Kidney (tissue), 14 donors: ENCODE data around the gene MRFAP1. TPM values are rescaled to one million over a fixed set of nuclear protein-coding genes. Genes with fewer than 3 reads are reported as not detected.
A peak's percentile ranks its signal among the peaks of the same experiment; 100 is the strongest.

Experiments used
- DNase-seq, 5 donors: peaks; one replicate each; pipeline ENCODE4 v3.0.0-alpha.2; 2013 to 2020
- FAIRE-seq: peaks from 2 replicates; lab custom pipeline; 2012; peaks lifted over from hg19 to GRCh38; lab: Jason Lieb, UNC
- H3K27ac ChIP-seq, 2 donors: one replicate each; pipeline ENCODE4 v1.7.0; 2013; ENCODE audit warnings: low read depth in 2 of 2, low read length in 2 of 2, inconsistent platforms in 1 of 2
- H3K27me3 ChIP-seq: one replicate; pipeline ENCODE4 v1.7.1; 2013; ENCODE audit warnings: low read length, inconsistent platforms; ENCODE audit not compliant: control insufficient read depth, insufficient read depth
- H3K36me3 ChIP-seq, 3 donors: one replicate each; pipeline versions ENCODE4 v1.7.0 to v1.7.1; 2013; ENCODE audit warnings: low read length in 3 of 3, control low read depth in 1 of 3, inconsistent platforms in 1 of 3; ENCODE audit not compliant: insufficient read depth in 3 of 3, control insufficient read depth in 2 of 3
- H3K4me1 ChIP-seq, 3 donors: one replicate each; pipeline versions ENCODE4 v1.7.0 to v1.7.1; 2013; ENCODE audit warnings: low read length in 3 of 3, inconsistent platforms in 1 of 3, low read depth in 1 of 3; ENCODE audit not compliant: control insufficient read depth in 2 of 3, insufficient read depth in 2 of 3
- H3K4me3 ChIP-seq, 3 donors: one replicate each; pipeline versions ENCODE4 v1.7.0 to v1.8.1; 2013; ENCODE audit warnings: low read length in 3 of 3, control low read depth in 1 of 3, inconsistent platforms in 1 of 3
- H3K9ac ChIP-seq, 3 donors: one replicate each; pipeline versions ENCODE4 v1.7.0 to v1.7.1; 2013; ENCODE audit warnings: low read length in 3 of 3, control low read depth in 1 of 3, inconsistent platforms in 1 of 3
- H3K9me3 ChIP-seq, 3 donors: one replicate each; pipeline versions ENCODE4 v1.7.0 to v1.7.1; 2013; ENCODE audit warnings: low read length in 3 of 3, control low read depth in 1 of 3, inconsistent platforms in 1 of 3; ENCODE audit not compliant: control insufficient read depth in 2 of 3, insufficient read depth in 1 of 3
- intact Hi-C: fragments of 100-400 bp; cut with DNase I; formaldehyde crosslinking; loops from one replicate; pipeline ENCODE4 v1.11.1; 2022
- polyA plus RNA-seq: library from polyadenylated mRNA; stranded (reverse); fragments of 350-450 nt; fragmentation: Illumina TruSeq; extraction: RNeasy Lipid Tissue Mini Kit (QIAGEN cat#74804); gene quantifications from one replicate; pipeline ENCODE4 v1.2.3, GENCODE V29; 2014; ENCODE audit warnings: low read depth, low replicate concordance; ENCODE audit not compliant: insufficient read depth
- total RNA-seq: library from RNA; stranded (reverse); fragmentation: NEBNext Ultra II Directional; extraction: Animal tissue kit (Norgen Biotek cat#: 25700); gene quantifications from one replicate; pipeline ENCODE4 v1.2.1, GENCODE V29; 2021
- TF ChIP-seq, protein P1 (sequence below): IDR thresholded peaks from 3 replicates; pipeline ENCODE4 v1.5.1; 2012; ENCODE audit warnings: mild to moderate bottlenecking, moderate library complexity, borderline replicate concordance; ENCODE audit not compliant: insufficient read depth; ENCODE audit errors: extremely low read depth
- donor health status: control.
- donor health status: control.
- donor health status: control.
- donor health status: control.
- donor health status: control.
- donor health status: DM: yes; HTN: yes; CAD: no.
- donor health status: Normal renal cell carcinoma (clear cell type).

The MRFAP1 gene
- total and polyA plus RNA-seq, 2 donors from 2014 or later = 264 to 406 TPM

DNA sequence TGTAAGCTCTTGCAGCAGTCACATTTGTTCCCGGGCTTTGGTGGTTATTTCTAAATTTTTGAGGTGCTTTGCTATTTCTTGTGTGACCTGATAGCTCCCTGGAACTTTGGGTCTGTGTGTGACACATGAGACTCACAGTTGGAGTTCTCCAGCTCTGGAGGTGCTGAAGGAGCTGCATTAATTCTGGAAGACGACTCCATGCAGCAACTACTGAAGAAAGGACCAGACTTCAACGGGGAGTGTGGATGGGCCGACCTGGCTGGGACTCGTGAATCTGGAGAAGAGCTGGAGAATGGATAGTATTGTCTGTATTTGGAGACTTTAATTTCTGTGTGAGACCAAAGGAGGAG, 1.5 kb downstream of the MRFAP1 start:
- no peaks in the 10 kb centered on the region for H3K9me3 ChIP-seq
- TF ChIP-seq, protein P1, sequence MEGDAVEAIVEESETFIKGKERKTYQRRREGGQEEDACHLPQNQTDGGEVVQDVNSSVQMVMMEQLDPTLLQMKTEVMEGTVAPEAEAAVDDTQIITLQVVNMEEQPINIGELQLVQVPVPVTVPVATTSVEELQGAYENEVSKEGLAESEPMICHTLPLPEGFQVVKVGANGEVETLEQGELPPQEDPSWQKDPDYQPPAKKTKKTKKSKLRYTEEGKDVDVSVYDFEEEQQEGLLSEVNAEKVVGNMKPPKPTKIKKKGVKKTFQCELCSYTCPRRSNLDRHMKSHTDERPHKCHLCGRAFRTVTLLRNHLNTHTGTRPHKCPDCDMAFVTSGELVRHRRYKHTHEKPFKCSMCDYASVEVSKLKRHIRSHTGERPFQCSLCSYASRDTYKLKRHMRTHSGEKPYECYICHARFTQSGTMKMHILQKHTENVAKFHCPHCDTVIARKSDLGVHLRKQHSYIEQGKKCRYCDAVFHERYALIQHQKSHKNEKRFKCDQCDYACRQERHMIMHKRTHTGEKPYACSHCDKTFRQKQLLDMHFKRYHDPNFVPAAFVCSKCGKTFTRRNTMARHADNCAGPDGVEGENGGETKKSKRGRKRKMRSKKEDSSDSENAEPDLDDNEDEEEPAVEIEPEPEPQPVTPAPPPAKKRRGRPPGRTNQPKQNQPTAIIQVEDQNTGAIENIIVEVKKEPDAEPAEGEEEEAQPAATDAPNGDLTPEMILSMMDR = no peak
- H3K27ac ChIP-seq = peak overlapping the region in 1 of 2 donors; percentile 97
- intact Hi-C loops = no loop called here
- peaks cover 5 to 20% (median 19%) of the 10 kb centered on the region in 3 donors for H3K4me1 ChIP-seq
- DNase-seq (peak in 1 of 5 donors; percentile 28), FAIRE-seq (no peak)
- peaks cover 0 to 20% (median 7%) of the 10 kb centered on the region in 3 donors for H3K36me3 ChIP-seq
- peak overlapping the region; percentile 78 to 99 (median 98) for H3K4me3 ChIP-seq
- H3K27me3 ChIP-seq = no peaks in the 10 kb centered on the region
- peak overlapping the region; percentile 74 to 100 (median 99) for H3K9ac ChIP-seq

DNA sequence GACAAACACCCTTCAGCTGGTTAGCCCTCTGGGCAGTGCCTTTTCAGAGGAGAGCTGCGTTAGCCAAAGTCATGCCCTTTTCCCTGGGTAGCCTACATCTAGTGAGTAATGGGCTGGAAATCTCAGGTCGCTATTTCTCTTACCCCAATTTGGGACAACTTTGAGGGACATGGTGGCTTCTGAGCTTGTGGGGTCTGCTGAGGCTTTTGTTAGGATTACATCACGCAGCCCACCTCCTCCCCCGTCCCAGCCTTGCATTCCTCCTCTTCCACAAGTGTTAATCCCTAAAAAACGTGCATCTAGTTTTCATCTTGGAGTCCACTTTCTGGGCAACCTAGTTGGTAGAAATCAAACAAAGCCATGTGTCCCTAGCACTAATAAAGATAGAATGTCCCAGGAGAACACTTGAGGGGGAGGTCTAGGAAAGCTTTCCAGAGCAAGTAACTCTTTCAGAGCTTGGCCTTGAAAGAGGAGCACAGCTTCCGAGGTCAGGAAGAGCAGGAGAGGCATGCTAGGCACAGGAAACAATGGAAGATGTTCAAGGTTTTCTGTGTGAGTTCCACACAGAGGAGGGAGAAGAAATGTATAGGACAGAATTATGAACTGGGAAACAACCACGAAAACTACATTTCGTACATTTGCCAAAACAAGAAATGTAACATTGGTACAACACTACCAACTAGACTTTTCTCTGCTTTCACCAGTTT, 2.8 kb downstream of the MRFAP1 start:
- DNase-seq = no peak
- Histone ChIP-seq H3K36me3 (peaks cover 0 to 20% (median 7%) of the 10 kb centered on the region in 3 donors), H3K27ac (no peak overlapping the region), H3K4me1 (peaks cover 5 to 20% (median 19%) of the 10 kb centered on the region in 3 donors), H3K9ac (no peak overlapping the region), H3K4me3 (peak overlapping the region in 1 of 3 donors; percentile 99), H3K9me3 (no peaks in the 10 kb centered on the region), H3K27me3 (no peaks in the 10 kb centered on the region)
- no peak for FAIRE-seq
- intact Hi-C loops = no loop called here
- TF ChIP-seq, protein P1 = no peak

DNA sequence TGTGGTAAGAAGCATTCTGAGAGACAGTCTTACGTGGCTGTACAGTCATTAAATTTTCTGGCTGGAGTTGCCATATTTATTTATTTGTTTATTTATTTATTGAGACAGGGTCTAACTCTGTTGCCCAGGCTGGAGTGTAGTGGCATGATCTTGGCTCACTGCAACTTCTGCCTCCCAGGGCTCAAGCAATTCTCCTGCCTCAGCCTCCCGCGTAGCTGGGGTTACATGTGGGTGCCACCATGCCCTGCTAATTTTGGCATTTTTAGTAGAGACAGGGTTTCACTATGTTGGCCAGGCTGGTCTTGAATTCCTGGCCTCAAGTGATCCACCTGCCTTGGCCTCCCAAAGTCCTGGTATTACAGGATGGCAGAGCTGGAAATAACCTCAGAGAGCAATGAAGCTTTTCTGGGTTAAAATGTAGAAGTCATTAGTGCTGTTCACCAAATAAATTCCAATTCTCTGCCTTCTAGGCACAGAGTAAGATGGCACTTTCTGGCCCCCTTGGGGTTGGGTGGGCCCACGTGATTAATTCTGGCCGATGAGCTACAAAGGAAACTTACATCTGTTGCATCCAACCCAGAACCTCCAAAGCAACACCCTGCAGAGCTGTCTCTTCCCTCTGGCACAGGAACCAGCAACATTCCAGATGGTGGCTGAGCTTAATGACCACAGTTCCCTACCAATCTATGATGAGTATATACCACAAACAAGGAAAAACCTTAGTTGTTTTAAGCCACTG, 4.5 kb downstream of the MRFAP1 start:
- intact Hi-C loops = no loop called here
- no peak for FAIRE-seq

More for the DNA sequence above, 4.5 kb downstream of the MRFAP1 start:
- Histone ChIP-seq H3K4me3 (no peak overlapping the region), H3K36me3 (peaks cover 0 to 20% (median 7%) of the 10 kb centered on the region in 3 donors), H3K9me3 (no peaks in the 10 kb centered on the region), H3K4me1 (peaks cover 5 to 20% (median 19%) of the 10 kb centered on the region in 3 donors), H3K27ac (no peak overlapping the region), H3K9ac (no peak overlapping the region), H3K27me3 (no peaks in the 10 kb centered on the region)
- no peak for DNase-seq
- TF ChIP-seq, protein P1 = no peak
